HCEC 1CT (cell line): Measurements from ENCODE around the gene RICTOR.

ENCODE experiments used
- DNase-seq: peaks from one replicate; pipeline ENCODE4 v3.0.0-alpha.2; 2017

The RICTOR gene

DNA sequence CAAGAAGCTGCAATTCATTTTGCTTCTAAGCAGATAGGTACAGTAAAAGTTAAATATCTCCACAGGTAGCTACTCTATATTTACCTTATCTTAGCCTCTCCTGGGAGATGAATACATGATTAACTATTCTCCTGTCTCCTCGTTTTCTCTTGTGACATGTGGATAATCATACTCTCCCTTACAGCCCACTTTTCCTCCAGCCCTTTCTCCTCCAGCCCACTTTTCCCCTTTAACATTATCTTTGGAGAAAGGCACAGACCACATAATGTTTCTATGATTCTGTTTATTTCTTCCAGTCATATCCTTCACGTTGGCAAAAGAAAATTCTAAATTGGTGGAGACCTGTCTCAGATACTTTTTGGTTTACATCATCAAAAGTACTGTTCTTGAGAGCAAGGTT lies 144.4 kb downstream of the RICTOR start:
- no peak for DNase-seq

DNA sequence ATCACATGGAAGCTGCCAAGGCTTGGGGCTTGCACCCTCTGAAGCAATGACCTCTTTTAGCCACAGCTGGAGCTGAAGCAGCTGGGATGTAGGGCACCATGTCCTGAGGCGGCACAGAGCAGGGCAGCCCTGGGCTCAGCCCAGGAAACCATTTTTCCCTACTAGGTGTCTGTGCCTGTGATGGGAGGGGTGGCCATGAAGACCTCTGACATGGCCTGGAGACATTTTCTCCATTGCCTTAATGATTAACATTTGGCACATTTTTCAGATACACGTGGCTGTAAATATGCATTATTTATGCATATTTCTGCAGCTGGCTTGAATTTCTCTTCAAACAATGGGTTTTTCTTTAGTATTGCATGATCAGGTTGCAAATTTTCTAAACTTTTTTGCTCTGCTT lies 146.7 kb downstream of the RICTOR start:
- no peak for DNase-seq

DNA sequence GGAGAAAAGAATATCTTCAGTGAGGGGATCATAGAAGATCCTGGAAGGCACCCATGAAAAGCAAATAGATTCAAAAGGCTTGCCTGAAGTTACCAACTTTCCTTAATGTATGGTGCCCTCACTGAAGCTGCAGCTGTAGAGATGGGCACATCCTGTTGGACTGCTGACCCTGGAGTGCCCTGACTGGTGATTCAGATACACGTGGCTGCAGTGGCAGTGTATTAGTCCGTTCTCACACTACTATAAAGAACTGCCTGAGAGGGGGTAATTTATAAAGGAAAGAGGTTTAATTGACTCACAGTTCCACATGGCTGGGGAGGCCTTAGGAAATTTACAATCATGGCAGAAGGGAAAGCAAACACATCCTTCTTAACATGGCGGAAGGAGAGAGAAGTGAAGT lies 148.1 kb downstream of the RICTOR start:
- peak; percentile 70 for DNase-seq

DNA sequence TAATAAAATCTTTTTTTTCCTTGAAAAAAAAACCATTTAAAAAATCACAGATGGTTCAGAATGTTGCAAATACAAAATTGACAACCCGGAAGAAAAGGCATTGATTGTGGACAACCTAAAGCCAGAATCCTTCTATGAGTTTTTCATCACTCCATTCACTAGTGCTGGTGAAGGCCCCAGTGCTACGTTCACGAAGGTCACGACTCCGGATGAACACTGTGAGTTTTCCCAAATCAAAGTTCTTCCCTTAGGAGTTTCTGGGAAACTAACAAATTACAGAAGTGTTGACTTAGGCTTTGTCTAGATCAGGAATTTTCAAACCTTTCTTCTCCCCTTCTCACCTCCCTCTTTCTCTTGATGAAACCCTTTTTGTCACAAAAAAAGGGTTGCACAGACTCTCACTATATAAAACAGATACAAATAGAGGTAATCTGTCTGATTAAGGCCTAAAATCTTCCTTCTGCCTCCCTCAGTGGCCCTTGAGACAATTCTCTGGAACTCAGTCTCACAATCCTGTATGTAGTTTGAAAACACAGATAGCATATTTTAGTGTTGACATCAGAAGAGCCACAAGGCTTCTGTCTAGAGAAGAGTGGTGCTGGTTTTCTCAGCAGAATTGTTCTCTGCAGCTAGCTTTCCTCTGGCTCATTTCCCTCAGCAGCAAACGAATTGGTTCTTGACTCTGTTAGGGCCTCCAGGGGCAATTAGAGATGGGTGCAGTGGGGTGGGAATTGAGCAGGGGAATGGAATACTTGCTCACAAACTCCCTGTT lies 148.9 kb downstream of the RICTOR start:
- peak; percentile 71 for DNase-seq

DNA sequence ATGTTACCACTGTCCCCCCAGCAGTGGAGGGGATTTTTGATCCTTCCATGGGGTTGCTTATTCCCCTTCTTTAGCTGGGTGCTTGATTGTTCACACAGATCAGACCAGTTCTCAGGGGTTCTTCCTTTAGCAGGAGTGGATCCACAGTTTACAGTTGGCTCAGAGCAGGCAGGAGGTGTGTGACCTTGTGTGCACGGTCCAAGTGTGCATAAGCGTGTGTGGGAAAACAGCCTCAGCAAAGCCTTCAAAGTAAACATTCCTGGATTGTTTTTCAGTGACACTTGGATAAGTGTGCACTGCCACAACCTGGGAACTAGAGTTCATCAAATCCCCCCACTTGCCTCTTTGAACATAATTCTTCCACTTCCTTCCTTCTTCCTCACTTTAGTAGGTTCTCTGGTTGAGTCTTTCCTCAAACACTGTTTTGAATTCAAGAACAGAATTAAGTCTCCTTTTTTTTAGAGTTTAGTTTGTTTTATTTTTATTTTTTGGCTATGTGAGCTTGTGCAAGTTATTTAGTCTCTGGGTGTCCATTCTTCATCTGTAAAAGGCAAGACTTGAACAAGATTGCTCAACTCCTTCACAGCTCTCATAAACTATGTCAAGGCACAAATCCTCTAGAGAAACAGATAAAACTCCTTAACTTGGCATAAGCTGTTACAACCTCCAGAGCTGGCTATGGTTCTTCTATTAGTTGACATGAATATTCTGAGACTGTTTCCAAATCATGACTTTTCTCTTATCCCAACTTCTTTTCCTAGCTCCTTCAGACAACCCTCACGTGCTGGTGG lies 150.3 kb downstream of the RICTOR start:
- DNase-seq: no peak

DNA sequence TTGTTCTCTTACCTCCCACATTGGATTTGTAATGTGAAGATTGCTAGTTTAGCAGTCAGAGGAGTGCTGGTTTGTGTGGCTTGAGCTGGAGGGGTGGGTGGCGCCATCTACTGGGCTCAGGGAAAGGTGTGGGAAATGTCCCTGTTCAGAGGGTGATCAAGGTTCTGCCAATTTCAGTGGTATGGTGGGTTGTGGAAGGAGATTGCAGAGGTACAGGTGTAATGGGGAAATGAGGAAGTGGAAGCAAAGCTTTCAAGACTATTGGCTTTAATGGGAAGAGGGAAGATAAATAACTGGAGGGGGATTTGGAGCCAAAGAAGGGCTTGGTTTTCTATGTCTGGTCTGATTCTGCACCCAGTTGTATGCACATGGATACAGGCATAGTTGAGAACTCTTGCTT lies 152.0 kb downstream of the RICTOR start:
- DNase-seq: peak; percentile 47

DNA sequence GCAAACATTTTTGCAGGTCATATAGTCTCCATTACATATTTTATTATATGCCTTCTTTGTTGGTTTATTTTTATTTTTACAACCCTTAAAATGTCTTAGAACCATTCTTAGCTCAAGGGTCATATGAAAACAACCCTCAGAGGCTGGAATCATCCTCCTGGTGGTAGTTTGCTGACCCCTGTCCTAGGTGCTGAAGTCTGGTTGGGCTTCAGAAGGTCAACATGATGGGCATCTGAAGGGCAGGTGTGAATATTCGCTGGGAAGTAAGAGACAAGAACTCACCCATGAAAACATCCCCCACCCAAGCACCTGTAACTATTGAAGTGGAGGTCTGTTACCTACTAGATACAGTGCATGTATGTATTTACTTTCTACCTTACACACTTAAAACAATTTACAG lies 153.0 kb downstream of the RICTOR start:
- DNase-seq: no peak

DNA sequence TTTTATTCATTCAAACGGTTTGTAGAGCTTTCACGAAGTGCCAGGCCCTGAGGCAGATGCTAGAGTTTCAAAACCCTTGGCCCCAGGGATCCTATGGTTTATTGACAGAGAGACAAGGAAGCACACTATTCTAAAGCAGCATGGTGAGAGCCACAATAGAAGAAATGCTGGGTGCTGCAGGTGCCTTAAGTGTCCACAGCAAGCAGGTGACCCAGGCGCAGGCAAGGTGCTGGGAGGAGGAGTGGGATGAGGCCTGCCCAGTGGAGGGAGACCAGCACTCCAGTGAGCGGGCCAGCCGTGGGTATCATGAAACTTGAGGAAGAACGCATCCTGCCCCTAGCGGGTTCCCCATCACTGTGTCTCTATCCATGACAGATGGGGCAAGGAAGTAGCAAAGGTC lies 157.4 kb downstream of the RICTOR start:
- no peak for DNase-seq

DNA sequence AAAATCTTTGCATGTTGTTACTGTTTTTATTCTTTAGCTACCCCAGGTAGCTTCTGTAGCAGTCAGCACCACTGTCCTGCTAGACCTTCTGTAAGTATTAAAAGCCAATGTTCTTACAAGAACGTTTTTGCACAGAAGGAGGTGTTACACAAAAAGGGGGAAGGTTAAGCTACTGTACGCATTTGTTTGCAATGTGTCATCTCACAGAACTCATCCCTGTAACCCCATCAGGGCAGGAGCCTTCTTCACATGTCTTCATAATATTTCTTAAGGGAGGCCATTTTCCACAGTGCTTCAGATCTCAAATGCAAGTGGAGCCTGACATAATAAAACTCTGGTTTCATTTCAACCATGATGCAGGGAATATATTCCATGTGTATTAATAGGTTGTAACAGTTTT lies 160.5 kb downstream of the RICTOR start:
- DNase-seq: no peak

DNA sequence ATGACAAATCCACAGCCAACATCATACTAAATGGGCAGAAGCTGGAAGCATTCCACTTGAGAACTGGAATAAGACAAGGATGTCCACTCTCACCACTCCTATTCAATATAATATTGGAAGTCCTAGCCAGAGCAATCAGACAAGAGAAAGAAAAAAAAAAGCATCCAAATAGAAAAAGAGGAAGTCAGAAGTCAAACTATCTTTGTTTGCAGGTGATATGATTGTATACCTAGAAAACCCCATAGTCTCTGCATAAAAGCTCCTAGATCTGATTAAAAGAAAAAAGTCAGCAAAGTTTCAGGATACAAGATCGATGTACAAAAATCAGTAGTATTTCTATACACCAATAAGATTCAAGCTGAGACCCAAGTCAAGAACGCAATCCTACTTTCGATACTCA lies 162.3 kb downstream of the RICTOR start:
- no peak for DNase-seq

DNA sequence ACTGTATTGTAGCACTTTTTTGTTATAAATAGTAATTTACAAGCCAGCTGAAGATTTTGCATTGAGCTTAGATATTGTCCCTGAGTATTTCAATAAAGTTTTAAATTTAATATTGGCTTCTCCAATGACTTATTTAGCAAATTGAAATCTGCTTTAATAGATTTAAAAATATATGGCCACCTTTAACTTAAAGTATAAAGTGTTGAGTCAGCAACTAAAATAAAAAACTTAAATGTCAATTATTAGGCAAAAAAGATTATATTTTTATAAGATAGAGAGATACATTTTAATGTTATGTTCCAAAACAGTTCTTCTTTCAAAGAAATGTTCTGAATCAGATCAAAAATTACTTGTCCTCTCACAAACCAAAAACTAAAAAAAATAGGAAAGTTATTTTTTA lies 167.7 kb downstream of the RICTOR start:
- no peak for DNase-seq

DNA sequence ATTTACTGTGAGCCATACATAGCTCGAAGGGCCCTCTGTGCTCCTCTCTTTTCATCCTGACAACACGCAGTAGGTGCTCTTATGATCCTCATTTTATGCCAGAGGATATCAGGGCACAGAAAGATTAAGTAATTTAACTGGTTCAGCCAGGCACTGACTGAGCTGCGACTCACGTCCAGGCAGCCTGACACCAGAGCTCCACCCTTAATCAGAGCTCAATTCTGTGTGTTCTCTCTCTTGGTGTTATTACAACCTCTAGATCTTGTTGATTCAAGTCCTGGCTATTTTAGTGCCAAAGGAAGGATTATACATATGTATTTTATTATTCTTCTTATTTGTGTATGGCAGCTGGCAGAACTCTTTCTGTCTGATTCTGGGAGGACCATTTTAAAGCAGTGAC lies 168.7 kb downstream of the RICTOR start:
- DNase-seq: peak; percentile 37

DNA sequence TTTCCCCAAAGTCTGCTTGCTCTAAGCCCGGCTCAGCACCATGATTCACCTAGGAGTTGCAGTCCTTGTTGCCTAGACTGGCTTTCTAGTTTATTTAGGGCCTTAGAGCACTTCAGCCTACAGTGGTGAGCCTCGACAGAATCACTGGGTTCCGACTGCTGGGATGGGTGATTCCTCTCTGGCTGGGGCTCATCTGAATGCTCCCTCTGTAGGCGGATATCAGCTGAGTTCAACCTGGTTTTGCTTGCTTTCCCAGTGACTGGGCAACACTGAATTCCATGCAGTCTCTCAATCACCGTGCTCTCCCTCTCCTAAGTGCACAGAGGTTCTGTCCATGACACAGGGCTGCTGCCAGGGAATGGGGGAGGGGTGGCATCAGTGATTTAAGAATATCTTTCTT lies 174.3 kb downstream of the RICTOR start:
- DNase-seq: no peak

DNA sequence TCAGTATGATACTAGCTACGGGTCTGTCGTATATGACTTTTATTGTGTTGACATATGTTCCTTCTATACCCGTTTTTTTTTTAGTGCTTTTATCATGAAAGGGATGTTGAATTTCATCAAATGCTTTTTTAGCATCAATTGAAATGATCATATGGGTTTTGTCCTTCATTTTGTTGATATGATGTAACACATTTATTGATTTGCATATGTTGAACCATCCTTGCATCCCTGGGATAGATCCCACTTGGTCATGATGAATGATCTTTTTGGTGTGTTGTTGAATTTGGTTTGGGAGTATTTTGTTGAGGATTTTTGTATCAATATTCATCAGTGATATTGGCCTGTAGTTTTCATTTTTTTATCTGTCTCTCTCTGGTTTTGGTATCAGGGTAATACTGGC lies 177.4 kb downstream of the RICTOR start:
- DNase-seq: no peak

DNA sequence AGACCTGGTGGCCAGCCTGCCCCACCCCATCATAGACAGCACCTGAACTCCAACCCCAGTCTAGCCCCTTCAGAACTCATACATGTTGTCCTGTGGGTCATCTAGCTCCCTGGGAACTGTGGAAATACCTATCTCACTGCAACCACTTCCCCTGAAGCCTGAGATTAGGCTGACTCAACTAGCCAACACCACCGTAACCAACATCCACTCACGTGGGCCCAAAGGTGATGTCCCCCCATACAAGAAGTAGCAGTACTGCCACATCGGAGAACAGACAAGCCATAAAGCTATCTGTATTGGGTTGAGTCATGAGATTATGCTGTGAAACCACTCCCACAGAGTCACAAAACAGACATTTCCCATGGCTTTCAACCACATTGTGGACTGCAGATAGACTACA lies 181.8 kb downstream of the RICTOR start:
- no peak for DNase-seq

DNA sequence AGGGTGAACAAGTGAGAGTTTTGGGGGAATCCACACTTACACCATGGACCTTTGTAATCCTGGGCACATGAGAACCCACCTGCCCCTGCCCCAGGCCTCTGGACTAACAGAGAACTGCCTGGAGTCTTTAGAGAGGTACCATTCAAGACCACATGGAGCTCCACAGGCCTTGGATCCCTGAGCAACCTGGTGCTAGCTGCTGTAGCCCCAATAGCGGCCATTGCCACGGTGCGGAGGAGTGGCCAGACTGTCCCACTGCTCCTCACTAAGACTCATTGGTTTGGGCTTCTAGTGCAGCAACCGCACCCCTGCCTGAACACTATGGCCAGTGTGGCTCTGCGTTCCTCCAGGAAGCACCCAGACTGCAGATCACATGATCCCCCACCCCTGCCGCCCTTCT lies 182.6 kb downstream of the RICTOR start:
- no peak for DNase-seq

DNA sequence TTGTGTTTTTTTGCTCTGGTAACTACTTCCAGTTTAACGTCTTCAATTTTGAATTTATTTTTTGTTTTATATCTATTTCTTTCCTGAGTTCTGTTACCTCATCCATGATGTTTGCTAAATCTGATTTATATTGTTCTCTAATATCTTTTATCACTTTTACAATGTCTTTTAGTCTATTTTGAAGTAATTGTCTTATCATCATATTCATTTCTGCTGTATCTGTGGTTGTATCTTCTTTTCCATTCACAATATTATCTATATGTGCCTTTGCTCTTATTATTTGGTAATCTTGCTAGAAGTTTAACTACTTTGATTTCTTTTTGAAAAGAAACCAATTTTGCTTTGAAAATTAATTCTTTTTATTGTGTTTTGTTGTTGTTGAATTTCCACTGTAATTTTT lies 184.8 kb downstream of the RICTOR start:
- no peak for DNase-seq

DNA sequence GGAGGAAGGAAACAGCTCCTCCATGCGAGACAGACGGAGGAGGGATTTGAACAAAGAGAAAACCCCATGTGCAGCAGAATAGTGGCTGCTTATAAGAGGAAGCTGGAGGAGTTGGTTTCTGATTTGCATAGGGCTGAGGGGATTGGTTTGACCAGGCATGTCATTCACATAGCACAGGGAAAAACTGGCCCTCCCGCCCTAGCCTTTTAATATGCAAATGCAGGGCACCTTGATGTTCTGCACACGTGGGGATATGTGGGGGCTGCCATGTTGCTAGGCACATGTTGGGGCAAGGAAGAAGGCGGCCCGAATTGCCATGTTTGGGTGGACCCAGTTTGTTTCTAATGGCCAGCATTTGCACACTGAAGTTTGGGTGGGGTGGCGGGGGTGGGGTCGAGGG lies 186.2 kb downstream of the RICTOR start:
- DNase-seq: no peak
